ENCODE measurements around the gene ANAPC10. TPM values are rescaled to one million over a fixed set of nuclear protein-coding genes. Genes with fewer than 3 reads are reported as not detected.

ANAPC10 gene
- total RNA-seq, 1 experiment from 2014 or later, result 27.2 TPM

- TF ChIP-seq YY1 (IDR thresholded peaks at IDR 0.05; ENCODE audit: extremely low read depth, insufficient replicate concordance, low read depth, low read length) (no peak), POLR2AphosphoS5 (IDR thresholded peaks at IDR 0.05; ENCODE audit: low read depth, low read length) (no peak), SIN3A (IDR thresholded peaks at IDR 0.05; ENCODE audit: low read depth) (no peak), ATF3 (IDR thresholded peaks at IDR 0.05) (no peak), ZBTB33 (IDR thresholded peaks at IDR 0.05; ENCODE audit: extremely low read depth, insufficient replicate concordance, low read length) (no peak)
- H4K20me1 ChIP-seq (ENCODE audit: insufficient read depth), result no peaks in the 10 kb centered on the region
- H3K36me3 ChIP-seq (ENCODE audit: control insufficient read depth in 1 of 2, insufficient read depth in 2 of 2, low read length in 2 of 2), result no peaks in the 10 kb centered on the region
- intact Hi-C loops (cut with micrococcal nuclease), result no loop called here
- no peak overlapping the region for H2AFZ ChIP-seq (ENCODE audit: low read depth, low read length, poor library complexity, severe bottlenecking)
- 0 out of 2 replicates have a peak, but pooled peaks cover 7% of the 10 kb centered on the region for H3K79me2 ChIP-seq (ENCODE audit: insufficient read depth, low read length)
- no peak overlapping the region for H3K27ac ChIP-seq (ENCODE audit: low read depth, low read length)
- DNase-seq (ENCODE audit: low read depth, low spot score) (no peak), ATAC-seq (no peak)
- BruUV-seq (replicated peaks), result no TSS peak
- H3K9ac ChIP-seq (ENCODE audit: low read length), result no peak overlapping the region
- H3K4me3 ChIP-seq (replicated peaks in 1 of 2; ENCODE audit: low read depth in 1 of 2, low read length in 2 of 2), result no peak overlapping the region
- no peak overlapping the region for H3K4me2 ChIP-seq (ENCODE audit: low read length)
- H3K4me1 ChIP-seq (ENCODE audit: control insufficient read depth in 1 of 2, insufficient read depth in 2 of 2, low read length in 2 of 2), result no peaks in the 10 kb centered on the region
- no peaks in the 10 kb centered on the region for H3K9me2 ChIP-seq (ENCODE audit: insufficient read depth)
- H3K9me3 ChIP-seq (ENCODE audit: control insufficient read depth in 1 of 2, insufficient read depth in 1 of 2, low read depth in 1 of 2, low read length in 2 of 2), result no peaks in the 10 kb centered on the region
- ChIA-PET RAD21 (ENCODE audit: low non-redundant PET in 1 of 2, low total read pairs in 2 of 2, uncharacterized antibody in 2 of 2, unreplicated experiment in 2 of 2) (no interaction called here), POLR2A (no interaction called here), CTCF (no interaction called here)
- no peaks in the 10 kb centered on the region for H3K27me3 ChIP-seq (ENCODE audit: insufficient read depth, low read length)
Observed at GRCh38 chr4:145003675-145004074, 94.3 kb downstream of the ANAPC10 start.

GRCh38 chr4:145001635-145002034, 96.4 kb downstream of the ANAPC10 start:
- Histone ChIP-seq H3K9me2 (ENCODE audit: insufficient read depth) (no peaks in the 10 kb centered on the region), H3K79me2 (ENCODE audit: insufficient read depth, low read length) (0 out of 2 replicates have a peak, but pooled peaks cover under 1% of the 10 kb centered on the region), H3K9me3 (ENCODE audit: control insufficient read depth in 1 of 2, insufficient read depth in 1 of 2, low read depth in 1 of 2, low read length in 2 of 2) (no peaks in the 10 kb centered on the region), H3K36me3 (ENCODE audit: control insufficient read depth in 1 of 2, insufficient read depth in 2 of 2, low read length in 2 of 2) (no peaks in the 10 kb centered on the region), H3K4me1 (ENCODE audit: control insufficient read depth in 1 of 2, insufficient read depth in 2 of 2, low read length in 2 of 2) (no peaks in the 10 kb centered on the region), H3K27me3 (ENCODE audit: insufficient read depth, low read length) (no peaks in the 10 kb centered on the region), H4K20me1 (ENCODE audit: insufficient read depth) (no peaks in the 10 kb centered on the region), H2AFZ (ENCODE audit: low read depth, low read length, poor library complexity, severe bottlenecking) (no peak overlapping the region), H3K9ac (ENCODE audit: low read length) (no peak overlapping the region), H3K4me2 (ENCODE audit: low read length) (no peak overlapping the region), H3K27ac (ENCODE audit: low read depth, low read length) (no peak overlapping the region), H3K4me3 (replicated peaks in 1 of 2; ENCODE audit: low read depth in 1 of 2, low read length in 2 of 2) (no peak overlapping the region)
- RAD21 ChIA-PET (ENCODE audit: low non-redundant PET in 1 of 2, low total read pairs in 2 of 2, uncharacterized antibody in 2 of 2, unreplicated experiment in 2 of 2), result no interaction called here
- TF ChIP-seq FOSL1 (IDR thresholded peaks at IDR 0.05; ENCODE audit: low read depth) (no peak), SRF (IDR thresholded peaks at IDR 0.05; ENCODE audit: low read depth) (no peak), POLR2A (IDR thresholded peaks at IDR 0.05; ENCODE audit: borderline replicate concordance, extremely low read depth, insufficient read depth, insufficient read length) (no peak), TCF7L2 (IDR thresholded peaks at IDR 0.05; ENCODE audit: borderline replicate concordance, extremely low read depth, insufficient read depth, insufficient read length) (no peak), EGR1 (IDR thresholded peaks at IDR 0.05; ENCODE audit: low read depth) (no peak), CBX3 (IDR thresholded peaks at IDR 0.05; ENCODE audit: low read depth) (no peak), REST (IDR thresholded peaks at IDR 0.05; ENCODE audit: low read depth) (no peak)
- POLR2A ChIA-PET, result no interaction called here
- intact Hi-C loops (cut with micrococcal nuclease), result no loop called here
- ATAC-seq, result no peak
- BruUV-seq (replicated peaks), result no TSS peak
- CTCF ChIA-PET, result interaction anchor here (1.4 kb wide), 1 partner anchor 13 kb away, joined by 3 read pairs; no protein-coding TSS in a partner anchor
- no peak for DNase-seq (ENCODE audit: low read depth, low spot score)

Measured in HCT116 (cell line).